COLO668 (cell line): ENCODE results near the gene PYGL.
"Not testable (repeated sequence)": the region's sequence is repeated elsewhere in the genome, so short reads cannot be mapped to it uniquely, and the experiment has no call there.

Source experiments
- DNase-seq: peaks from one replicate; lab custom pipeline; 2025; ENCODE audit not compliant: unreplicated experiment; lab: John Stamatoyannopoulos, UW

The PYGL gene

GRCh38 chr14:50955373-50956043 lies 11.2 kb upstream of the PYGL start:
- DNase-seq = peak; percentile 48

GRCh38 chr14:50954811-50955372 lies 10.6 kb upstream of the PYGL start:
- no peak for DNase-seq

- no peak for DNase-seq
These were observed 9.2 kb upstream of the PYGL start for GRCh38 chr14:50953502-50953901.

GRCh38 chr14:50951032-50951431 lies 6.7 kb upstream of the PYGL start:
- no peak for DNase-seq

GRCh38 chr14:50948205-50948604 lies 3.9 kb upstream of the PYGL start:
- no peak for DNase-seq

- DNase-seq = no peak
These were observed 3.2 kb upstream of the PYGL start for GRCh38 chr14:50947446-50947845.

GRCh38 chr14:50946234-50946935 lies 2.1 kb upstream of the PYGL start:
- DNase-seq = no peak

GRCh38 chr14:50944647-50945413 lies 547 bp upstream of the PYGL start:
- DNase-seq = peak; percentile 60

- no peak for DNase-seq
These were observed 881 bp downstream of the PYGL start for GRCh38 chr14:50943261-50943942.

- not testable (repeated sequence) for DNase-seq
These were observed 2.6 kb downstream of the PYGL start for GRCh38 chr14:50941638-50942037.

- DNase-seq = no peak
These were observed 3.1 kb downstream of the PYGL start for GRCh38 chr14:50941151-50941550.

GRCh38 chr14:50937800-50938199 lies 6.5 kb downstream of the PYGL start:
- DNase-seq = no peak

- no peak for DNase-seq
These were observed 7.0 kb downstream of the PYGL start for GRCh38 chr14:50937325-50937724.

- DNase-seq = no peak
These were observed 7.4 kb downstream of the PYGL start for GRCh38 chr14:50936882-50937281.

- DNase-seq = no peak
These were observed 8.3 kb downstream of the PYGL start for GRCh38 chr14:50936016-50936340.

- no peak for DNase-seq
These were observed 8.9 kb downstream of the PYGL start for GRCh38 chr14:50935126-50936015.

GRCh38 chr14:50932592-50933495 lies 11.4 kb downstream of the PYGL start:
- no peak for DNase-seq

GRCh38 chr14:50932156-50932555 lies 12.1 kb downstream of the PYGL start:
- no peak for DNase-seq

- no peak for DNase-seq
These were observed 12.7 kb downstream of the PYGL start for GRCh38 chr14:50931559-50931958.
